Chondrocyte (in vitro differentiated cells): ENCODE data around the gene IL6R. TPM values are rescaled to one million over a fixed set of nuclear protein-coding genes. Genes with fewer than 3 reads are reported as not detected.
A peak's percentile ranks its signal among the peaks of the same experiment; 100 is the strongest.

Experiments used
- DNase-seq: peaks from one replicate; pipeline ENCODE4 v3.0.0; 2021; ENCODE audit warnings: mixed read lengths, low spot score
- H3K27ac Mint-ChIP-seq: one replicate; pipeline ENCODE4 v1.8.0; 2021; ENCODE audit warnings: mild to moderate bottlenecking, moderate library complexity, mixed read lengths; ENCODE audit not compliant: unreplicated experiment
- H3K27me3 Mint-ChIP-seq: 2 replicates; pipeline ENCODE4 v1.8.0; 2021; ENCODE audit warnings: low read depth, mixed read lengths
- H3K36me3 Mint-ChIP-seq: 2 replicates; pipeline ENCODE4 v1.8.0; 2021; ENCODE audit warnings: low read depth, mixed read lengths
- H3K4me1 Mint-ChIP-seq: 2 replicates; pipeline ENCODE4 v1.8.0; 2021; ENCODE audit warnings: low read depth, mild to moderate bottlenecking, mixed read lengths
- H3K4me3 Mint-ChIP-seq: one replicate; pipeline ENCODE4 v1.8.0; 2021; ENCODE audit warnings: mild to moderate bottlenecking, moderate library complexity, mixed read lengths; ENCODE audit not compliant: unreplicated experiment
- H3K9me3 Mint-ChIP-seq: 2 replicates; pipeline ENCODE4 v1.8.0; 2021; ENCODE audit warnings: low read depth, mixed read lengths
- CTCF ChIP-seq: fragments of 200-600 bp; sonication (generic); IDR thresholded peaks from 2 replicates; pipeline ENCODE4 v1.5.0; 2021; ENCODE audit warnings: antibody characterized with exemption, mild to moderate bottlenecking, moderate library complexity
- total RNA-seq: library from RNA; stranded (reverse); gene quantifications from 3 replicates; pipeline ENCODE4 v1.2.1, GENCODE V29; 2021

Gene IL6R
- total RNA-seq, 1 donor from 2014 or later = 1.3 TPM

GRCh38 chr1:154416471-154417337 lies 11.6 kb downstream of the IL6R start:
- peaks cover 36% of the 10 kb centered on the region for H3K4me1 Mint-ChIP-seq
- no peaks in the 10 kb centered on the region for H3K9me3 Mint-ChIP-seq
- H3K27me3 Mint-ChIP-seq = no peaks in the 10 kb centered on the region
- TF ChIP-seq CTCF = no peak
- H3K4me3 Mint-ChIP-seq = no peak overlapping the region
- no peaks in the 10 kb centered on the region for H3K36me3 Mint-ChIP-seq
- H3K27ac Mint-ChIP-seq = no peak overlapping the region
- peak; percentile 47 for DNase-seq

- H3K36me3 Mint-ChIP-seq = no peaks in the 10 kb centered on the region
- no peak overlapping the region for H3K27ac Mint-ChIP-seq
- H3K4me3 Mint-ChIP-seq = no peak overlapping the region
- H3K4me1 Mint-ChIP-seq = peaks cover 39% of the 10 kb centered on the region
- DNase-seq = no peak
- H3K27me3 Mint-ChIP-seq = no peaks in the 10 kb centered on the region
- TF ChIP-seq CTCF = no peak
- H3K9me3 Mint-ChIP-seq = no peaks in the 10 kb centered on the region
Measured at GRCh38 chr1:154417338-154417608, 12.1 kb downstream of the IL6R start.

GRCh38 chr1:154418062-154418921 lies 13.1 kb downstream of the IL6R start:
- no peaks in the 10 kb centered on the region for H3K36me3 Mint-ChIP-seq
- TF ChIP-seq CTCF = no peak
- DNase-seq = peak; percentile 62
- H3K27ac Mint-ChIP-seq = peak overlapping the region; percentile 54
- H3K27me3 Mint-ChIP-seq = no peaks in the 10 kb centered on the region
- no peak overlapping the region for H3K4me3 Mint-ChIP-seq
- no peaks in the 10 kb centered on the region for H3K9me3 Mint-ChIP-seq
- peaks cover 48% of the 10 kb centered on the region for H3K4me1 Mint-ChIP-seq

GRCh38 chr1:154418923-154419619 lies 13.9 kb downstream of the IL6R start:
- Mint-ChIP-seq H3K36me3 (no peaks in the 10 kb centered on the region), H3K4me1 (peaks cover 56% of the 10 kb centered on the region), H3K4me3 (no peak overlapping the region), H3K27ac (peak overlapping the region; percentile 91), H3K9me3 (no peaks in the 10 kb centered on the region), H3K27me3 (no peaks in the 10 kb centered on the region)
- peak; percentile 37 for DNase-seq
- no peak for TF ChIP-seq CTCF
